GM19238 (cell line): Measurements from ENCODE around the gene DAAM2.

Source experiments
- DNase-seq: peaks from one replicate; pipeline ENCODE4 v3.0.0; 2011; ENCODE audit warnings: low spot score; ENCODE audit not compliant: insufficient read length

Gene DAAM2

DNA sequence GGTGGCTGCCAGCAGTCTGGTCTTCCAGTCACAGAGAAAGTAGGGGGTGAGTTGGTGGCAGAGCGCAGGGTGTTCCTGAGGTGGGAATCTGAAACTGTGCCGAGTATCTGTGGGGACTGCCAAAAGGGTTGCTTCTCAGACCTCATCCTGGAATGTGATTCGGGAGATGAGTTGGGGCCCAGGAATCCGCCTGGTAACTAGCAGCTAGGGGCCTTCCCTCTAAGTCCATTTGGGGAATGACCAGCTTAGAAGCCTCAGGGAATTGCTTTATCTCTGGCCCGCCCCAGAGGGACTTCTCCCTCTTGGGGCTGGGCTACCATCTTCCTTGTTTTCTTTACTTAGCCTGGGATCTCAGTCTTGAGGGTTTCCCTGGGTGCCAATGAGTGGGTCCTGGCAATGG is 92.5 kb downstream of the DAAM2 start:
- DNase-seq: no peak

GRCh38 chr6:39885691-39886090 is 93.5 kb downstream of the DAAM2 start:
- DNase-seq: no peak

DNA sequence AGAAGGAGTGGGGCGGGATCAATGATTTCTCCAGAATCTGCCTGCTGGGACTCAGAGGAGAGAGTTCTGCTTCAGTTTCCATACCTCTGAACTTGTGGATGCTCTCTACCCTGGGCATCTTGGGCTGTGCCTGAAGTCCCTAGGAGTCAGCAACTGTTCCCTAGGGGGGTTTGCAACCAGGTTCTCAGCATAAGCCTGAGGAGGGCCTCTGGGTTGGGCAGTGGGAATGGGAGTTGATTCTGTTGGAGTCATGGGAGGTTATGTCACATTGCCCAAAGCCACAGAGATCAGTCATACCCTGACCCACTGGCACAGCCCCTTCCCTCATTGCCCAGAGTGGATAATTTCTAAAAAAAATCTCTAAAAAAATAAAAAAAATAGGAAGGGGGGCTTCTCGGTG is 94.7 kb downstream of the DAAM2 start:
- no peak for DNase-seq

GRCh38 chr6:39887692-39888450 is 95.7 kb downstream of the DAAM2 start:
- no peak for DNase-seq

- no peak for DNase-seq
These were observed 97.1 kb downstream of the DAAM2 start for GRCh38 chr6:39889229-39889628.

- DNase-seq: no peak
These were observed 99.2 kb downstream of the DAAM2 start for GRCh38 chr6:39891353-39891752.

GRCh38 chr6:39891976-39892375 is 99.8 kb downstream of the DAAM2 start:
- DNase-seq: no peak

DNA sequence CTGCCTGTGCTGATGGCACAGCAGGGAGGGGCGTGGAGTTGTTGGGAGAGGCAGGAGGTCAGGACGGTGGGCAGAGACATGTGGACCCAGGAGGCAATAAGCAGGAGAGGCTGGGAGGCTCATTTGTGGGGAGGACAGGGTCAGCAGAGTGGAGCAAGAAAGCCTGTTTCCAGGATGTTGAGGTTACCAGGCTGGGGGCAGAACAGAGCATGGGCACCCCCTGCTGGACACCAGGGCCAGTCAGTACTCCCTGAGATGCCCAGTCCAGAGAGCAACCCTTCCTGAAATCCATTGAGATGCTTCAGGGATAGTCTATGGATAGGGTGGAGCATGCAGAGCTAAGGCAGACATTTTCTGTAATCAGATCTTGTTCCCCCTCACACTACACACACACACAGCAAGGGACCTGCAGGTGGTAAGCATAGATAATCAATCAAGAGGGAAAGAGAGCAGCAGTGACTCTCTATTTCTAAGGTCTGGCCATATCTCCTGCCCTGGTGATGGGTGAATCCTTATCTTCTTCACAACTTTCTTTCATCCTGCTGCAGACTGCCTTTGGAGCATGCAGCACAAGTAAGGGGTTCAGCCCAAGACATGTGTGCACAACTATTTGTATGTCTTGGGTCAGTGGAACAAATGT is 100.4 kb downstream of the DAAM2 start:
- DNase-seq: peak; percentile 66

DNA sequence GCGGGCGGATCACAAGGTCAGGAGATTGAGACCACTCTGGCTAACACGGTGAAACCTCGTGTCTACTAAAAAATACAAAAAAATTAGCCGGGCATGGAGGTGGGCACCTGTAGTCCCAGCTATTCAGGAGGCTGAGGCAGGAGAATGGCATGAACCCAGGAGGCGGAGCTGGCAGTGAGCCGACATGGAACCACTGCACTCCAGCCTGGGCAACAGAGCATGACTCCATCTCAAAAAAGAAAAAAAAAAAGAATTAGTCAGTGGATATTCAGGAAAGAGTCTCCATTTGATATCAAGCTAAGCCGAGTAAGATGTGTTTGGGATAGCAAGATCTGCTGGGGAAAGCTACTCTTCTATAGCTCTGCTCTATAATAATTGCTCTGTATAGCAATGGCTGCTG is 101.1 kb downstream of the DAAM2 start:
- DNase-seq: no peak

DNA sequence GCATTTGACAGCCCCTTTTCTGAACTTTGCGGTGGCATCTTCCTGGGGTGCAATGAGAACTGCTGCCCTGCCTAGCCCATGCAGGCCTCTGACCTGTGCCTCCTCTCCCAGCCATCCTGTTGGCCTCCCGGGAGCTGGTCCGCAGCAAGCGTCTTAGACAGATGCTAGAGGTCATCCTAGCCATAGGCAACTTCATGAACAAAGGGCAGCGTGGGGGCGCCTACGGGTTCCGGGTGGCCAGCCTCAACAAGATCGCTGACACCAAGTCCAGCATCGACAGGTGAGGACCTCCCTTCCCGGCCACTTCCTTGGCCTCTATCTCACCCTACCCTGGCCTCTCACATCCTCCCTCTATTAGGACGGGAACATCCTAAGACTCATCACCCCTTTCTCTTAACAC is 104.5 kb downstream of the DAAM2 start:
- DNase-seq: no peak

DNA sequence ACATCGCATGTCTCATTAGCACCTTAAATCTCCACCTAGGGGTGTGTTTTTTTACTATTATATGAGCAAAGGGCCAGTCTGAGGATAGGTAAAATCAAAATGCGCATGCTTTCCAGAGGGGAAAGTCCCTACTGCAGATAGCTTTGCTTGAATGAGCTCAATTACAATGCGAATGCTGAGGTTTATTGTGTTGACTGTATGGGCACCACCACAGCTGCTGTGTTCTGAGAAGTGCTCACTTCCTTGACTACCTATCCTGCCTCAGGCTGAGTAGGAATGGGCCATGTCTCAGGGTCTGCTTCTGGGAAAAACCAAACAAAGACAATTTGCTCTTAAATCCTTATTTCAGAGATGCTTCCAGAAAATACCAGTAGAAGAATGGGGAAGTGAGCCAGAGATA is 105.5 kb downstream of the DAAM2 start:
- DNase-seq: no peak

GRCh38 chr6:39898625-39899024 is 106.4 kb downstream of the DAAM2 start:
- DNase-seq: no peak

GRCh38 chr6:39899554-39900295 is 107.5 kb downstream of the DAAM2 start:
- DNase-seq: no peak

DNA sequence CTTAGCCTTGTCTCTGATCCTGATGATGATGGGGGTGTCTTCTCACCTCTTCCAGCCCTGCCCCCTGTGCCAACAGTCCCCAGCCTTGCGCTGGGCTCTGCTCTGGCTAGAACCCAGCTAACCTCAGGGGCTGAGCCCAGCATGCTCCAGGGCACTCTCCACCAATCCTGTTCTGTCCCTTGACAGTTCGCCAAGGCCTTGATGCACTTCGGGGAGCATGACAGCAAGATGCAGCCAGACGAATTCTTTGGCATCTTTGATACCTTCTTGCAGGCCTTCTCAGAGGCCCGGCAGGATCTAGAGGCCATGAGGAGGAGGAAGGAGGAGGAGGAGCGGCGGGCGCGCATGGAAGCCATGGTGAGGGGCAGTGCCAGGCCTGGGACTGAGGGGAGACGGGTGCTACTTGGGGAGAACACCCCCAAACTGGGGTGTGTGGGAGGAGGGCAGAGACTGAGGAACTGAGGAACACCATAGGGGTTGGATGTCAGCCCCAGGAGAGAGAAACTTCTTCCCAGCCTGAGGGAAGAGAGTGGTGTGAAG is 109.0 kb downstream of the DAAM2 start:
- no peak for DNase-seq

GRCh38 chr6:39901670-39902069 is 109.5 kb downstream of the DAAM2 start:
- DNase-seq: no peak

GRCh38 chr6:39902136-39902535 is 110.0 kb downstream of the DAAM2 start:
- DNase-seq: no peak

DNA sequence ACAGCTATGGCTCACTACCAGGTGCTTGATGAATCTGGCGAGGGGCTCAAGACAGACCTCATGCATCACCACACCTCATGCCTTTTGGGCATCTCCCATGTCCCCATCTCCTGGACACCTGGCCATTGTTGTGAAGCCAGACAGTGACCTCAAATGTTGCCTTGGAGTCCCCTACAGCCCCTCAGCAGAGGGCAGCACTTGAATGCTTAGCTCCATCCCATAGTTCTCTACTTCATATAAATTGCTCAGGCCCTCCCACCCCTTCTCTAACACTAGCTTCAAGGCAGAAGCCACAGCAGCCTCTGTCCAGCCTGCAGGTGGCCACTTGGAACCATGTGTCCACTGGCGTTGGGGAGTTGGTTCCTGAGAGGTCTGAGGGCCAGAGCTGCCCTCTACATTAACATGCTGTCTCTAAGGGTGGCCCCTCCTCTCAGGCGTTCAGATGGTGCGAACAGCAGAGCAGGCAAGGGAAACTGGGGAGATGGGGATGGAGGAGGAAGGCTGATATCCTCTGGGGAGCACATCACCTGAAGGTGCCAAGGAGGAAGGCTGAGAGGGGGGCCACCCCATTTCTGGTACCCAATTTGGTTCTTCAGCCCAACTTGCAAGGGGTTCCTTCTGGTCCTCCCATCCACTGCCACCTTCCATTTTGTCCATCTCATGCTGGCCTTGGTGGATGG is 110.8 kb downstream of the DAAM2 start:
- DNase-seq: no peak

- DNase-seq: no peak
These were observed 111.5 kb downstream of the DAAM2 start for GRCh38 chr6:39903656-39904055.

DNA sequence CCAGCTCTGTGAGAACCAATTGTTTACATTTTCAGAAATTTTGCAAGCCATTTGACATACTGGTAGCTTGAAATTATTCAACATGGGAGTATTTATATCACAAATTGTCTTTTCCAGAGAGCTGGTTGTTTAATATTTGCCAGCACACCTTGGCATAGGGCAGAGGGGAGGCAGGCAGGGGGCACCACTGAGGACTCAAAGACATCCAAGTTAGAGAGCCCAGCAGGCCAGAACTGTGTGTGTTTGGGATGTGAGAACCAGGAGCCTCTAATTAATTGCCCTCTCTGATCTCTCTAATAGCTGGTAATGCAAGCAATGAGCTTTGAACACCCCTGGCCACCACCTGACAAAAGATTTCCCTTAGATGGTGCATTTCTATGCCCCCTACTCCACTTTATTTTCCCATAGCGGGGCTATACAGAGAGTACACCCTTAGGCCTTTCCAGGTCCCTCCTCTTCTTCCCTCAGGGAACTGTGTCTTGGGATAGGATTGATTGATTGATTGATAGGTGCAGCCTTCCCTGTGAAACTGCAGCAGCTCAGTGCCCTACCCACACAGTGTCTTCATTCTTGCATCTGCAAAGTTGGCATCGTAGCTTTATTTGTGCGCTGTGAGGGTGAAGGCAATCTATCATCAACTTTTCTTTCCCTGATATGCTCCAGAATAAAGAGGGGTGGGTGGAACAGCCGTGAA is 112.9 kb downstream of the DAAM2 start:
- no peak for DNase-seq

DNA sequence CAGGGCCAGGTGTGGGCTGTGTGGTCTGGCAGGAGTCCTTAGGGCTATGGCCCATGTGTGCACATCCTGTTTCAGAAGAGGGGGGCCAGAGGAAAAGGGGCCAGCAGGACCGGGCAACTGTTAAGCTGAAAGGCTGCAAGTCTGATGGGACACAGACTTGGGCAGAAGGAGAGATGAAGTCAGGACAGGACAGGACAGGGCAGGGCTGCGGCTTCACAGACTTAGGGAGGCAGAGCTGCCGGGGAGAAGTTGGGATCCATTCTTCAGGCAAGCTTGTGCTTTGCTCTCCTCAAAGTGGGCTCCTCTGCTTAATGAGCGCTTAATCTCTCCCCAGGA is 113.4 kb downstream of the DAAM2 start:
- DNase-seq: no peak

GRCh38 chr6:39906318-39906761 is 114.2 kb downstream of the DAAM2 start:
- DNase-seq: no peak
